Central memory CD4-positive, alpha-beta T cell (primary cell): ENCODE results near the gene GRK1.
"Not testable (repeated sequence)": the region's sequence is repeated elsewhere in the genome, so short reads cannot be mapped to it uniquely, and the experiment has no call there.

Source experiments
- DNase-seq: peaks from one replicate; pipeline ENCODE4 v3.0.0; 2022
- total RNA-seq, 3 experiments: gene quantifications; one replicate each; lab custom pipeline; 2026; lab: John Stamatoyannopoulos, UW

The GRK1 gene
- total RNA-seq, result 0 to 0.07 (median 0) reads per million in 3 experiments

DNA sequence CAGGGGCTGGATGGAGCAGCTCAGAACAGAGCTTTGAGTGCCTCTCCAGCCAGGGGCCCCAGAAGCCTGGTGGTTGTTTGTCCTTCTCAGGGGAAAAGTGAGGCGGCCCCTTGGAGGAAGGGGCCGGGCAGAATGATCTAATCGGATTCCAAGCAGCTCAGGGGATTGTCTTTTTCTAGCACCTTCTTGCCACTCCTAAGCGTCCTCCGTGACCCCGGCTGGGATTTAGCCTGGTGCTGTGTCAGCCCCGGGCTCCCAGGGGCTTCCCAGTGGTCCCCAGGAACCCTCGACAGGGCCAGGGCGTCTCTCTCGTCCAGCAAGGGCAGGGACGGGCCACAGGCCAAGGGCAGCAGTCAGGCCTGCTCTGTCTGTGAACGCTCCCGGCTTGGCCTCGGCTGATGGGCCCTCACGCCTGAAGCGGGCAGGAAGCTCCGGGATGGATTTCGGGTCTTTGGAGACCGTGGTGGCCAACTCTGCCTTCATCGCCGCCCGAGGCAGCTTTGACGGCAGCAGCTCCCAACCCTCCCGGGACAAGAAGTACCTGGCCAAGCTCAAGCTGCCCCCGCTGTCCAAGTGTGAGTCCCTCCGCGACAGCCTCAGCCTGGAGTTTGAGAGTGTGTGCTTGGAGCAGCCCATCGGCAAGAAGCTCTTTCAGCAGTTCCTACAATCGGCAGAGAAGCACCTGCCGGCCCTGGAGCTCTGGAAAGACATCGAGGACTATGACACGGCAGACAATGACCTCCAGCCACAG is at the start of gene GRK1:
TSS of gene GRK1 (plus strand) at position 269 of the 751 bp plus-strand sequence. CDS start at position 437, 168 bp downstream.
- no peak for DNase-seq

- DNase-seq, result no peak
Measured at GRCh38 chr13:113617961-113618360, 49.1 kb upstream of the GRK1 start.

DNA sequence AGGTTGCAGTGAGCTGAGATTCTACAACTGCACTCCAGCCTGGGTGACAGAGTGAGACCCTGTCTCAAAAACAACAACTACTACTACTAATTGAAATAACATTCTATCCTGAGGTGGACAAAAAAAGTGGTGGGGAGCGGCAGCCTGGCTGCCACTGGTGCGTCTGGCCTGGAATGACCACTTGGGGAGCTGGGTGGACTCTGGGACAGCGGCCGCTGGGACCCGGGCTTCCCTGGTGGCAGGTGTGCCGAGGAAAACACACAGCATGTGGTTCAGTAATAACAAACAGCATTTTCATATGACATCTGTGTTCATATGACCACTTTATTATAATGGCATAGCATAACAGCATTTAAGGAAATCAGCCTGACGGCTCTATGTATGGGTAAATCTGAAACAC is 48.6 kb upstream of the GRK1 start:
- no peak for DNase-seq

- no peak for DNase-seq
Measured at GRCh38 chr13:113620036-113620796, 46.8 kb upstream of the GRK1 start.

DNA sequence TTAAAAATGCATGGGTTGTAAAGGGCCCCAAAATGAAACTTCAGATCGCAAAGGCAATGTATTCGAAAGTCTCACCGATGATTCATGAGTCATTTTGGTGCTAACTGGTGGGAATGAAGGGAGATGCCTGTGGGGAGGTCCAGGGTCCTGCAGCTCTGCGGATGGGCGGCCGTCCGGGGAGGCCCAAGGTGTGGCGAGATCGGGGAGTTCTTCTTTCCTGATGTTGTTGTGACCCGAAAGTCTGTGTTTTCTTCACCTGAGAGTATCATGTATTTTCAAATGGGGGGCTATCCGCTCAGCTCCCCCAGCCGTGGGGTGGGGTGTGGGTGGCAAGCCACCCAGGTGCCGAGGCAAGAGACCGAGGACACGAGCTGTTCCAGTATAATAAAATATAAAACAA is 46.0 kb upstream of the GRK1 start:
- DNase-seq, result no peak

GRCh38 chr13:113621498-113621897 is 45.5 kb upstream of the GRK1 start:
- DNase-seq, result not testable (repeated sequence)

GRCh38 chr13:113621986-113622550 is 45.0 kb upstream of the GRK1 start:
- DNase-seq, result not testable (repeated sequence)

GRCh38 chr13:113622791-113623490 is 44.1 kb upstream of the GRK1 start:
- no peak for DNase-seq

GRCh38 chr13:113623491-113624234 is 43.4 kb upstream of the GRK1 start:
- DNase-seq, result no peak

GRCh38 chr13:113624235-113624587 is 42.8 kb upstream of the GRK1 start:
- DNase-seq, result no peak

- not testable (repeated sequence) for DNase-seq
Measured at GRCh38 chr13:113624640-113625304, 42.2 kb upstream of the GRK1 start.

DNA sequence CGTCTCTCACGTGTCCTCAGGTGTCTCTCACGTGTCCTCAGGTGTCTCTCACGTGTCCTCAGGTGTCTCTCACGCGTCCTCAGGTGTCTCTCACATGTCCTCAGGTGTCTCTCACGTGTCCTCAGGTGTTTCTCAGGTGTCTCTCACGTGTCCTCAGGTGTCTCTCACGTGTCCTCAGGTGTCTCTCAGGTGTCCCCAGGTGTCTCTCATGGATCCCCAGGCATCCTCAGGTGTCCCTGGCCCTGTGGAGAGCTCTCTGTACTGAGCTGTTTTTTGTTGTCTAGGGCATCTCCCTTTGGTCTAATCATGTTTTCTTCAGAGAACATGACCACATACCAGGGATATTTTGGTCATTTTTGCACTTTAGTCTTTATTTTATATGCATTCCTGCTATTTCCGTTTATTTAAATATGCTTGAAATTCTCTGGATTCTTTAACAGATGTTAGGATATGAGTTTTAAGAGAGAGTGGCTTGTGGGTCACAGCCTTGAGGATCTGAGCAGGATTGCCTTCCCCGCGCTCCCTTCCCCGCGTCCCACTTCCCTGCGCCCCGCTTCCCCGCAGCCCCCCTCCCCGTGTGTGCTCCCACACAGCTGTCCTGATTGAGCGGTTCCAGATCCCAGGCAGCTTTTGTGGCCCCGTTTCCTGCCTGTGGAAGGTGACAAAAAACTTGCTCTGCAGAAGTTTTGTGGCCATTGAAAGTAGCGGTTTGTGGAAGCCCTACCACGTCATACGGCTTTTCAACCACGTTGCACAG is 40.9 kb upstream of the GRK1 start:
- DNase-seq, result no peak

GRCh38 chr13:113627136-113627535 is 39.9 kb upstream of the GRK1 start:
- no peak for DNase-seq

GRCh38 chr13:113628291-113629270 is 38.4 kb upstream of the GRK1 start:
- DNase-seq, result no peak

DNA sequence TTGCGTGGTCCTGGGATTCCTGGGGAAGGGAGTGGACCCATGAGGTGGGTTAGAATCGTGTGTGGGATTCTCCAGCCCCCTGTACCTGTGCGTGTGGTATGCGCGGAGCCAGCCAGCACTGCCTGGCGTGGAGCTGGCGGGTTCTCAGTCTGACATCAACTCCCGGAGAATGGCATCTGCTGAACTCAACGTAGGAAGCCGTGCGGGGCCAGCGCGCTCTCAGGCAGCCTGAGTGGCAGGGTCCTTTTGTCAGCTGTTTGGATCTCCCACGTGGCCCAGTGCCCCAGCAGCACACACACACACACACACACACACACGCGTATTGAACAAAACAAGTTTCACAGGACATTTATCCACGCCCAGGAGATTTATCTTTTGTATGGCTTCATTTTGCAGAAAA is 37.2 kb upstream of the GRK1 start:
- DNase-seq, result no peak

DNA sequence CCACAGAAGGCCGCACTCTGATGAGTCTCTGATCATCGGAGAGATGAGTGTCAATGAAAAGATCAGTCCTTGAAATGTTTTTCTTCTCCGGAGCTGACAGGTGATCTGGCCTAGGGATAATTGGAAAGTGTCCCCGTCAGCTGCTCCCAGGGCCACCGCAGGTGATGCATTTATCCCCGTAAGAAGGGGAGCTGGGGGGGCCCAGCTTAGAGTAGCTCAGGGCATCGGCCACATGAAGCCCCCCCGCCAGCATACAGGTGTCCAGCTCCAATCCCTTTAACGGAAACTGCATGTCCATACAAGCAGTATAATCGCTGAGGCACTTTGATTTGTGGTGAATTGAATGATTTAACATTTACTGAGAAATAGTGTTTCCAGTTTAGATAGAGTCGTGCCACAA is 36.7 kb upstream of the GRK1 start:
- DNase-seq, result no peak

- DNase-seq, result no peak
Measured at GRCh38 chr13:113630804-113631203, 36.2 kb upstream of the GRK1 start.

DNA sequence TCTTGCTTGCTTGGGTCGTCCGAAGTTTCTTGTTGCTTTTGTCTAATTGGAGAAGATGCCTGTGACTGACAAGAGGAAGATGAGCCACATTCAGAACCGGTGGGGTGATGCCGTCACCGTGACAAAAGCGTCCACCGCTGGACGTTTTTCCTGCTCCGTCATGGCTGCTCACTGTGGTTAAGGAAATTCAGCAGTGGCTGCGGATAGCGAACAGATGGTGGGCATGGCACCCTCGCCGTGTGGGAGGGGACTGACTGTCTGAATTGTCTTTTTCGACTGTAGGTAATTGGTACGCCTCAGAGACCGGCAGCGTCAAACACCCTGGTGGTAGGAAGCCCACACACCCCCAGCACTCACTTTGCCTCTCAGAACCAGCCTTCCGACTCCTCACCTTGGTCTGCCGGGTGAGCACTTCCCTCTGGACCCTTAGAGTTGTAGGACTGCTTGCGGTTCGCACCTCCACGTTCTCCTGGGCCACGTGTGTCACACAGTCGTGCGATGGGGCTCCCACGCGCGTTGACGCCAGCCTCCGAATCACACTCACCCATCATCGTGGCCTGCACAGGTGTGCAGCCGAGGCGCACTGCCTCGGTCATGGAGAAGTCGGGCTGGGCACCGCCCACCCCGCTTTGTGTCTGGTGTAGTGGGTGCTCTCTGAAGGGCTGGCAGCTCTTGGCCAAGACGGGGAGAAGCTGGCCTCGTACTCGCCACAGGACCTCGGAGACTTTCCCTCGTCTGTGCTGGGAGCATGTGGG is 35.5 kb upstream of the GRK1 start:
- DNase-seq, result no peak
